HG03378 (cell line): Measurements from ENCODE around the gene GPR55.
A peak's percentile ranks its signal among the peaks of the same experiment; 100 is the strongest.

Source experiments
- ATAC-seq: cut with Tn5 transposase; IDR thresholded peaks from one replicate; pipeline ENCODE4 v1.9.1; 2021; ENCODE audit warnings: mild to moderate bottlenecking, moderate library complexity; ENCODE audit not compliant: unreplicated experiment

Gene GPR55

GRCh38 chr2:230951396-230951795 lies 26.4 kb upstream of the GPR55 start:
- ATAC-seq, result no peak

- ATAC-seq, result no peak
Observed at GRCh38 chr2:230950874-230951339, 25.9 kb upstream of the GPR55 start.

- peak; percentile 59 for ATAC-seq
Observed at GRCh38 chr2:230949966-230950873, 25.2 kb upstream of the GPR55 start.

- ATAC-seq, result peak; percentile 33
Observed at GRCh38 chr2:230947908-230948365, 22.9 kb upstream of the GPR55 start.

- no peak for ATAC-seq
Observed at GRCh38 chr2:230947235-230947576, 22.2 kb upstream of the GPR55 start.

GRCh38 chr2:230946429-230947234 lies 21.6 kb upstream of the GPR55 start:
- no peak for ATAC-seq

- no peak for ATAC-seq
Observed at GRCh38 chr2:230944757-230945372, 19.8 kb upstream of the GPR55 start.

GRCh38 chr2:230944123-230944653 lies 19.1 kb upstream of the GPR55 start:
- peak; percentile 50 for ATAC-seq

GRCh38 chr2:230942920-230943896 lies 18.2 kb upstream of the GPR55 start:
- ATAC-seq, result peak; percentile 56

- ATAC-seq, result no peak
Observed at GRCh38 chr2:230942371-230942770, 17.3 kb upstream of the GPR55 start.

GRCh38 chr2:230941202-230942180 lies 16.4 kb upstream of the GPR55 start:
- no peak for ATAC-seq

GRCh38 chr2:230940471-230940815 lies 15.4 kb upstream of the GPR55 start:
- ATAC-seq, result no peak

- no peak for ATAC-seq
Observed at GRCh38 chr2:230939691-230940470, 14.8 kb upstream of the GPR55 start.

- ATAC-seq, result no peak
Observed at GRCh38 chr2:230939066-230939591, 14.1 kb upstream of the GPR55 start.

GRCh38 chr2:230938516-230939065 lies 13.5 kb upstream of the GPR55 start:
- ATAC-seq, result no peak

- no peak for ATAC-seq
Observed at GRCh38 chr2:230938098-230938497, 13.1 kb upstream of the GPR55 start.

- ATAC-seq, result no peak
Observed at GRCh38 chr2:230937362-230937761, 12.3 kb upstream of the GPR55 start.
